H54 (cell line): ENCODE data around the gene ANKUB1.

ENCODE experiments used
- DNase-seq: peaks from one replicate; pipeline ENCODE4 v3.0.0; 2011; ENCODE audit warnings: low spot score, mixed read lengths; ENCODE audit not compliant: insufficient read length
- FAIRE-seq: peaks from 3 replicates; lab custom pipeline; 2011; peaks lifted over from hg19 to GRCh38; lab: Jason Lieb, UNC
- POLR2A ChIP-seq: IDR thresholded peaks from 2 replicates; pipeline ENCODE4 v1.6.1; 2011; ENCODE audit warnings: low read depth, mild to moderate bottlenecking, low read length

ANKUB1 gene

GRCh38 chr3:149796026-149796425 is 3.7 kb upstream of the ANKUB1 start:
- TF ChIP-seq POLR2A: no peak
- no peak for DNase-seq
- FAIRE-seq: no peak

DNA sequence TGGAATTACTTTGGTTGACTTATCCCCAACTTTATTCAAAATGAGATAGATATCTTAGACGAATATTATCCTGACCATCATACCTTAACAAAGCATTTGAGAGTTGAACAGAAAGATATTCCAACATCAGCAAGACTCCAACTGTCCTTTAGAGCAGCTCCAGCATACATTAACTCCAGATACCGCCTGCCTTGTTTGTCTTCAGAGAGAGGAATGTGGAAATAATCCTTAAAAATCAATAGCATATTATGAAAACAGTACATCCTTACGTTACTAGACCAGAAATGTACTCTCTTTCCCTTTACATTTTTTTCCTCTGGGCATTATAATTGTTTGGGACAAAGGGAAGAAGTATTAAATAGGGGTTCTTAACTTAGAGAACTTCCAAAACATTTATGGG is 1.7 kb downstream of the ANKUB1 start:
- FAIRE-seq (no peak), DNase-seq (no peak)
- TF ChIP-seq POLR2A: no peak

DNA sequence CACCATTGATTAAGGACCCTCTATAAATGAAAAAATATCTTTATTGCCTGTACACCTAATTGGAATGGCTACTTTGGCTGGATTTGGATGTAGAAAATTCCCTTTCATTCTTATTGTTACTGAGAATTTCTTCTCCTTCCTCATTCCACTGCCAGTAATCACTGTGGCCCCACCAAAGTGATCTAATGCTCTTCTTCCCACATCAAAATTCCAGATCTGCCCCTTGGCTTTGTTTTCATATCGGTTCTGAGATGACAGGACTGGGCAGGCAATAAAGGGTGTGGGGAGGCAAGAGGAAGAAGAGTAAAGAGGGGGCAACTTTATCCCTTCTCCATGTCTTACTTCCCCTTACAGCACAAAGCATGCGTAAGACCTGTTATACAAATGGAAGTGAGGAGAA is 2.1 kb downstream of the ANKUB1 start:
- FAIRE-seq (peak; percentile 15), DNase-seq (no peak)
- TF ChIP-seq POLR2A: no peak

GRCh38 chr3:149784064-149784704 is 8.2 kb downstream of the ANKUB1 start:
- no peak for FAIRE-seq
- no peak for TF ChIP-seq POLR2A
- no peak for DNase-seq

DNA sequence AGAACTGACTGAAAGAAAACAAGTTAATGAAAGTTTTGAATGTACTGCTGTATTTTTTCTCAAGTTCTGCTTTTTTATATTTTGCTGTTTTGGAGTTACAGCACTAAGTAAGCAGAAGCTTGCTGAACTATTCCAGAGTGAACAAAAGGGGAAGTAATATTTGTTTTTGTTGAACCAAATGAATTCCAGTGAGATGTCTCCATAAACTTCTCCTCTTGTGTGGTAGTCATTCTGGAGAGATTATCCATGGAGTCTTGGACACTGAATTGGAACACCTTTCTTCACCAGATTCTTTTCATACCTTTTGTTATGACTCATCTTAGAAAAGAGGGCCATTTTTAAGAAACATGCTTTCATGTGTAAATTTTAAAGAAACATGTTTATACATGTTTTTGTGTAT is 8.8 kb downstream of the ANKUB1 start:
- FAIRE-seq (peak; percentile 97), DNase-seq (no peak)

GRCh38 chr3:149781741-149782140 is 10.6 kb downstream of the ANKUB1 start:
- DNase-seq: no peak
- FAIRE-seq: no peak
- TF ChIP-seq POLR2A: no peak

More for the DNA sequence above, 8.8 kb downstream of the ANKUB1 start:
- TF ChIP-seq POLR2A: no peak

- FAIRE-seq: no peak
- no peak for TF ChIP-seq POLR2A
- no peak for DNase-seq
Measured at GRCh38 chr3:149781211-149781610, 11.1 kb downstream of the ANKUB1 start.

GRCh38 chr3:149777414-149778214 is 14.7 kb downstream of the ANKUB1 start:
- FAIRE-seq (no peak), DNase-seq (no peak)
- no peak for TF ChIP-seq POLR2A

DNA sequence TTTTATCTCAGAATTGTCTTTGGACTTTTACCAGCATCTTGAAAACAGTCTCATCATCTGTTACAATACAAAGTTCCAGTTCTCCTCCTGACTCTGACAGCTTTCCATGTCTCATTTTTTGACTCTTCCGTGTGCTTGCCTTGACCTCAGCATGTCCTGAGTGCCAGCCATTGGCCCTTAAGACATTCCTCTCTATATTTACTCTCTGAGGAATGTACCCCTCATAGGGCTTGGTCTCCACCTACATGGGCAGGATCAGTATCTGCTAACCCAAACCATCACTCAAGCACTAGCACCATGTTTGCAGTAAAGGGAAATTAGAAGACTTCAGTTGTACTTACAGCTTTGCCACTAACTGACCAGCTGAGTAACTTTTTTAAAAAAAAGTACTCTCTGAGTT is 16.2 kb downstream of the ANKUB1 start:
- FAIRE-seq: no peak
- no peak for TF ChIP-seq POLR2A

DNA sequence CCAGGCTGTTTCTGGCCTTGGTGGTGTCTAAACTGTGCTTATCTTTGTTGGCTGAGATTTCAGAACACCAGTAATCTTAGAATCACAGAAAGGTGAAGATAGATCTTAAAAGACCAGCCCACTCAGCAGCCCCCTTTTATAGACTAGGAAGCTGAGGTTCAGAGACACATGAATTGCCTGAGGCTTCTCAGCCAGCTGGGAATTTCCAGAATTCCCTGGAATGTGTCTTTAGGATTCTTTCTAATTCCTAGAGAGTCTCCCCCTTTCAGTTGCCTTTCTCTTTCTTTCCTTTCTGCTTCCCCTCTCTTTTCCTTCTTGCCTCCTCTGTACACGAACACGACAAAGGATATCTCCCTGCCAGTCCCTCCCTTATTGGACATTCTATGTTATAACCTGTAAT is 19.5 kb downstream of the ANKUB1 start:
- DNase-seq: no peak
- no peak for TF ChIP-seq POLR2A
- no peak for FAIRE-seq

More for the DNA sequence above, 16.2 kb downstream of the ANKUB1 start:
- DNase-seq: no peak

- no peak for TF ChIP-seq POLR2A
- FAIRE-seq (peak; percentile 33), DNase-seq (peak; percentile 18)
Measured at GRCh38 chr3:149771652-149772271, 20.6 kb downstream of the ANKUB1 start.

DNA sequence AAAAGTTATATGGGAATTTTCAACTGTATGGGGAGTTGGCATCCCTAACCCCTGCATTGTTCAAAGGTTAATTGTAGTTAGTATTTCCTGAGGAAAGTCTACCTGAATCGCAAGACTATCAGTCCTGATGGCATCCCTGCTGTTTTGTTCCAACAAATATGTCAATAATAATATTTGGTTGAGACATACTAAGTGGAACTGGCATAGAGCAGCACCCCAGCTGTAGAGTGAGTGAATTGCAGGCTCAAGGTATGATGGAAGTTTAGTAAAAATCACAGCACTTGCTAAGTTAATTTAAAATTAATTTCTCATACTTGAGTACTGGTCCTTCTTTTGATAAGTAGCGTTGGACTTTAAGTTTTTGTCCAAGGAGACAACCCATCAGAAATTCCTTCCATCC is 22.1 kb downstream of the ANKUB1 start:
- no peak for FAIRE-seq
- no peak for DNase-seq
- no peak for TF ChIP-seq POLR2A

DNA sequence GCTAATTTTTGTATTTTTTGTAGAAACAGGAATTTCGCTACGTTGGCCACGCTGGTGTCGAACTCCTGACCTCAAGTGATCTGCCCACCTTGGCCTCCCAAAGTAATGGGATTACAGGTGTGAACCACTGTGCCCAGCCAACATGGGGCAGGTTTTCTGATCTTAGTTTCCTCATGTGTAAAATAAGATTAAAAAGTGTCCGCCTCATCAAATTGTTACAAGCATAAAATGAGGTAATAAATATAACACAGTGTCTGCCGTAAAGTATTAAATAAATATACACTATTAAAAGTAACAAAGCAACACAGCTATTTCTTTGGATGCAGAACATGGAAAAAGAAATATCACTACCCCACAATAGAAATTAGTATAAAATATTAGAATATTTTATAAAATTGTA is 23.6 kb downstream of the ANKUB1 start:
- no peak for DNase-seq
- no peak for FAIRE-seq
- no peak for TF ChIP-seq POLR2A

GRCh38 chr3:149767720-149768119 is 24.6 kb downstream of the ANKUB1 start:
- FAIRE-seq: no peak
- no peak for TF ChIP-seq POLR2A
- no peak for DNase-seq
